HCT116 (cell line): Measurements from ENCODE around the gene ITGAL. TPM values are rescaled to one million over a fixed set of nuclear protein-coding genes. Genes with fewer than 3 reads are reported as not detected.

Experiments used
- ATAC-seq: fragments of 200-7000 bp; cut with Tn5 transposase; 2 replicates; pipeline ENCODE4 v1.9.1; 2020; ENCODE audit warnings: mild to moderate bottlenecking, moderate library complexity
- BruUV-seq: library from RNA; stranded (reverse); fragments of 400-500 nt; replicated peaks from 2 replicates; lab custom pipeline; 2021; lab: Mats Ljungman, UMichigan
- CTCF ChIA-PET: fragments of 300-600 bp; sonication (Branson Sonifier 250); formaldehyde crosslinking; loops from one replicate; lab custom pipeline; 2021; ENCODE audit warnings: antibody characterized with exemption; lab: Charles Lee
- POLR2A ChIA-PET: fragments of 300-600, 350-600 bp; sonication (Branson Sonifier 250); formaldehyde crosslinking; loops from one replicate; lab custom pipeline; 2021; ENCODE audit warnings: antibody characterized with exemption; lab: Charles Lee
- RAD21 ChIA-PET, 2 experiments: fragments of 300-600 bp; sonication (Branson Sonifier 250); formaldehyde crosslinking; loops; one replicate each; lab custom pipeline; 2023; ENCODE audit warnings: low total read pairs in 2 of 2; ENCODE audit not compliant: uncharacterized antibody in 2 of 2, unreplicated experiment in 2 of 2, low non-redundant PET in 1 of 2; lab: Charles Lee
- DNase-seq: peaks from one replicate; pipeline ENCODE4 v3.0.0-alpha.2; 2010; ENCODE audit warnings: low read depth, low spot score
- H2AFZ ChIP-seq: fragments of 200-600 bp; shearing (Covaris generic), sonication (generic); 2 replicates; pipeline ENCODE4 v1.6.1; 2017; ENCODE audit warnings: low read depth, mixed run types, mixed read lengths, antibody characterized with exemption, low read length; ENCODE audit not compliant: poor library complexity, severe bottlenecking
- H3K27ac ChIP-seq: 2 replicates; pipeline ENCODE4 v1.5.1; 2012; ENCODE audit warnings: low read depth, low read length
- H3K27me3 ChIP-seq: fragments of 200-600 bp; sonication (generic); 2 replicates; pipeline ENCODE4 v1.6.1; 2016; ENCODE audit warnings: mixed run types, low read length, mixed read lengths; ENCODE audit not compliant: insufficient read depth
- H3K36me3 ChIP-seq, 2 experiments: fragments of 200-500 bp in 1 of 2; fragments of 200-600 bp in 1 of 2; sonication (Bioruptor generic) in 1 of 2; sonication (generic) in 1 of 2; 2 replicates each; pipeline versions ENCODE4 v1.5.1 to v1.6.1; 2014 to 2016; ENCODE audit warnings: low read length in 2 of 2, inconsistent platforms in 1 of 2, mixed read lengths in 1 of 2, mixed run types in 1 of 2; ENCODE audit not compliant: insufficient read depth in 2 of 2, control insufficient read depth in 1 of 2
- H3K4me1 ChIP-seq, 2 experiments: fragments of 200-600 bp in 1 of 2; sonication (generic) in 1 of 2; 2 replicates each; pipeline versions ENCODE4 v1.5.1 to v1.6.1; 2012 to 2017; ENCODE audit warnings: low read length in 2 of 2, inconsistent platforms in 1 of 2, mild to moderate bottlenecking in 1 of 2, mixed read lengths in 1 of 2, mixed run types in 1 of 2, moderate library complexity in 1 of 2; ENCODE audit not compliant: insufficient read depth in 2 of 2, control insufficient read depth in 1 of 2
- H3K4me2 ChIP-seq: fragments of 200-600 bp; sonication (generic); 2 replicates; pipeline ENCODE4 v1.6.1; 2017; ENCODE audit warnings: mixed run types, low read length, mixed read lengths
- H3K4me3 ChIP-seq, 2 experiments: fragments of 200-600 bp in 1 of 2; sonication (generic) in 1 of 2; replicated peaks in 1 of 2; 2 replicates each; pipeline ENCODE4 v1.5.1; 2011 to 2016; ENCODE audit warnings: low read length in 2 of 2, control low read depth in 1 of 2, low read depth in 1 of 2, mild to moderate bottlenecking in 1 of 2, mixed read lengths in 1 of 2, mixed run types in 1 of 2
- H3K79me2 ChIP-seq: fragments of 200-600 bp; sonication (generic); 2 replicates; pipeline ENCODE4 v1.6.1; 2017; ENCODE audit warnings: mild to moderate bottlenecking, mixed run types, low read length, moderate library complexity, mixed read lengths; ENCODE audit not compliant: insufficient read depth
- H3K9ac ChIP-seq: fragments of 200-600 bp; sonication (generic); 2 replicates; pipeline ENCODE4 v1.6.1; 2016; ENCODE audit warnings: low read length, mixed read lengths
- H3K9me2 ChIP-seq: fragments of 200-600 bp; sonication (generic), shearing (Covaris generic); 2 replicates; pipeline ENCODE4 v1.6.1; 2017; ENCODE audit warnings: mixed run types, mild to moderate bottlenecking, moderate library complexity; ENCODE audit not compliant: insufficient read depth
- H3K9me3 ChIP-seq, 2 experiments: fragments of 200-500 bp in 1 of 2; fragments of 200-600 bp in 1 of 2; sonication (Bioruptor generic) in 1 of 2; sonication (generic) in 1 of 2; 2 replicates each; pipeline ENCODE4 v1.6.1; 2014 to 2017; ENCODE audit warnings: low read length in 2 of 2, mixed read lengths in 2 of 2, inconsistent platforms in 1 of 2, low read depth in 1 of 2, mild to moderate bottlenecking in 1 of 2, mixed run types in 1 of 2, moderate library complexity in 1 of 2; ENCODE audit not compliant: control insufficient read depth in 1 of 2, insufficient read depth in 1 of 2
- H4K20me1 ChIP-seq: fragments of 200-600 bp; sonication (generic), shearing (Covaris generic); 2 replicates; pipeline ENCODE4 v1.6.1; 2017; ENCODE audit warnings: mixed run types, mild to moderate bottlenecking, moderate library complexity; ENCODE audit not compliant: insufficient read depth
- ATF3 ChIP-seq: IDR thresholded peaks from 2 replicates; pipeline ENCODE4 v1.6.1; 2012
- CBX3 ChIP-seq: IDR thresholded peaks from 2 replicates; pipeline ENCODE4 v1.6.1; 2012; ENCODE audit warnings: low read depth
- CEBPB ChIP-seq: IDR thresholded peaks from 2 replicates; pipeline ENCODE4 v1.6.1; 2012; ENCODE audit warnings: low read depth
- CTCF ChIP-seq, 3 experiments: fragments of 200-600 bp in 1 of 3; sonication (generic) in 1 of 3; IDR thresholded peaks in 2 of 3; conservative IDR thresholded peaks in 1 of 3; 2 replicates each; pipeline ENCODE4 v1.5.1; 2012 to 2017; ENCODE audit warnings: low read depth in 2 of 3, low read length in 2 of 3, antibody characterized with exemption in 1 of 3, borderline replicate concordance in 1 of 3, control low read depth in 1 of 3, mild to moderate bottlenecking in 1 of 3, mixed read lengths in 1 of 3, mixed run types in 1 of 3, moderate library complexity in 1 of 3; ENCODE audit not compliant: insufficient read depth in 1 of 3
- EGR1 ChIP-seq: IDR thresholded peaks from 2 replicates; pipeline ENCODE4 v1.6.1; 2012; ENCODE audit warnings: low read depth
- ELF1 ChIP-seq: IDR thresholded peaks from 2 replicates; pipeline ENCODE4 v1.6.1; 2012; ENCODE audit warnings: low read depth, borderline replicate concordance
- EZH2phosphoT487 ChIP-seq: fragments of 200-600 bp; IDR thresholded peaks from 2 replicates; pipeline ENCODE4 v1.6.1; 2018; ENCODE audit warnings: antibody characterized with exemption, borderline replicate concordance
- FOSL1 ChIP-seq: IDR thresholded peaks from 2 replicates; pipeline ENCODE4 v1.6.1; 2012; ENCODE audit warnings: low read depth
- JUND ChIP-seq: IDR thresholded peaks from 2 replicates; pipeline ENCODE4 v1.6.1; 2012
- MAX ChIP-seq: IDR thresholded peaks from 2 replicates; pipeline ENCODE4 v1.6.1; 2012
- POLR2A ChIP-seq: IDR thresholded peaks from 2 replicates; pipeline ENCODE4 v1.7.0; 2011; ENCODE audit warnings: borderline replicate concordance; ENCODE audit not compliant: insufficient read depth, insufficient read length; ENCODE audit errors: extremely low read depth
- POLR2AphosphoS5 ChIP-seq: IDR thresholded peaks from 2 replicates; pipeline ENCODE4 v1.6.1; 2011; ENCODE audit warnings: mild to moderate bottlenecking, low read depth, low read length, moderate library complexity
- RAD21 ChIP-seq: IDR thresholded peaks from 2 replicates; pipeline ENCODE4 v1.6.1; 2012; ENCODE audit warnings: low read depth, mild to moderate bottlenecking
- REST ChIP-seq: IDR thresholded peaks from 2 replicates; pipeline ENCODE4 v1.6.1; 2012; ENCODE audit warnings: low read depth
- SIN3A ChIP-seq: IDR thresholded peaks from 2 replicates; pipeline ENCODE4 v1.6.1; 2012; ENCODE audit warnings: low read depth
- SP1 ChIP-seq: IDR thresholded peaks from 2 replicates; pipeline ENCODE4 v1.6.1; 2012; ENCODE audit warnings: low read depth
- YY1 ChIP-seq: IDR thresholded peaks from 2 replicates; pipeline ENCODE4 v1.6.1; 2011; ENCODE audit warnings: low read length, low read depth, moderate library complexity, mild to moderate bottlenecking; ENCODE audit not compliant: insufficient replicate concordance; ENCODE audit errors: extremely low read depth
- ZBTB33 ChIP-seq: IDR thresholded peaks from 2 replicates; pipeline ENCODE4 v1.6.1; 2011; ENCODE audit warnings: mild to moderate bottlenecking, low read length, moderate library complexity; ENCODE audit not compliant: insufficient replicate concordance; ENCODE audit errors: extremely low read depth
- ZFX ChIP-seq: fragments of 450-650 bp; IDR thresholded peaks from 2 replicates; pipeline ENCODE4 v1.6.1; 2017
- ZNF274 ChIP-seq: fragments of 200-500 bp; sonication (Bioruptor generic); IDR thresholded peaks from 2 replicates; pipeline ENCODE4 v1.6.1; 2014; ENCODE audit warnings: mild to moderate bottlenecking, low read depth, low read length, inconsistent platforms
- intact Hi-C: fragments of 100-400 bp; cut with micrococcal nuclease; formaldehyde crosslinking; loops from 2 replicates; pipeline ENCODE4 v1.10.0; 2022
- total RNA-seq: library from RNA; stranded (reverse); gene quantifications from one replicate; pipeline ENCODE4 v1.2.1, GENCODE V29; 2021; ENCODE audit not compliant: unreplicated experiment

ITGAL gene
- total RNA-seq, 1 experiment from 2014 or later: 1.4 TPM

GRCh38 chr16:30446203-30446595 lies 26.3 kb upstream of the ITGAL start:
- H2AFZ ChIP-seq: peak overlapping the region; percentile 95

More at GRCh38 chr16:30446203-30446595, 26.3 kb upstream of the ITGAL start:
- peaks cover 2 to 8% of the 10 kb centered on the region in 2 experiments; a peak in 2 of 4 replicates for H3K36me3 ChIP-seq
- peaks cover 5 to 20% of the 10 kb centered on the region in 2 experiments for H3K4me1 ChIP-seq
- POLR2A ChIA-PET: interaction anchor here (1.4 to 2.2 kb wide), 2 partner anchors 16 to 164 kb away, joined by 4 to 10 read pairs; partner anchors contain the start of genes DCTPP1 and ZNF689
- peak overlapping the region; percentile 80 to 90; a peak in 3 of 4 replicates for H3K4me3 ChIP-seq
- H3K27me3 ChIP-seq: no peaks in the 10 kb centered on the region
- no TSS peak for BruUV-seq
- TF ChIP-seq CTCF (IDR thresholded peaks at IDR 0.05 in 2 of 3, conservative IDR thresholded peaks at IDR 0.05 in 1 of 3; ENCODE audit: borderline replicate concordance in 1 of 3, insufficient read depth in 1 of 3, low read depth in 2 of 3, low read length in 2 of 3) (no peak), EGR1 (no peak), REST (no peak), CBX3 (no peak; the same call in 1 of the 2 replicates), ZFX (no peak), EZH2phosphoT487 (no peak), YY1 (no peak), ELF1 (no peak), JUND (no peak), SIN3A (no peak), SP1 (no peak), POLR2AphosphoS5 (no peak), ZBTB33 (no peak), POLR2A (no peak), CEBPB (no peak), ATF3 (no peak), ZNF274 (no peak), MAX (no peak), RAD21 (no peak), FOSL1 (no peak)
- TF ChIP-seq, all 23 proteins: peak for 0
- Histone ChIP-seq H3K9me3 (no peaks in the 10 kb centered on the region), H3K79me2 (peaks cover 12% of the 10 kb centered on the region; the same call in 1 of the 2 replicates), H3K27ac (peak overlapping the region; percentile 86), H4K20me1 (no peaks in the 10 kb centered on the region), H3K9ac (peak overlapping the region; percentile 90), H3K4me2 (peak overlapping the region; percentile 95), H3K9me2 (no peaks in the 10 kb centered on the region)
- ATAC-seq: no peak
- intact Hi-C loops: loop anchor here (5.0 kb wide), 2 partner anchors 181 to 476 kb away; partner anchors contain the start of gene FBXL19
- CTCF ChIA-PET: interaction anchor here (1.5 kb wide), 1 partner anchor 16 kb away, joined by 4 read pairs; the partner anchor contains the start of gene DCTPP1
- RAD21 ChIA-PET: no interaction called here
- no peak for DNase-seq
